Kidney epithelial cell (primary cell): Measurements from ENCODE around the gene DLL1. TPM values are rescaled to one million over a fixed set of nuclear protein-coding genes. Genes with fewer than 3 reads are reported as not detected.

Experiments
- DNase-seq: peaks from one replicate; pipeline ENCODE4 v3.0.0-alpha.2; 2010; ENCODE audit warnings: low read depth
- H3K27me3 ChIP-seq: 2 replicates; pipeline ENCODE4 v1.6.0; 2011; ENCODE audit warnings: low read length; ENCODE audit not compliant: control insufficient read depth, insufficient read depth
- H3K36me3 ChIP-seq: 2 replicates; pipeline ENCODE4 v1.5.1; 2011; ENCODE audit warnings: low read length; ENCODE audit not compliant: control insufficient read depth, insufficient read depth
- H3K4me3 ChIP-seq: 2 replicates; pipeline ENCODE4 v1.5.1; 2011; ENCODE audit warnings: low read depth, mild to moderate bottlenecking, control low read depth, low read length
- total RNA-seq: library from RNA; depleted of rRNA; stranded (reverse); fragments of >200 nt; gene quantifications from 2 replicates; pipeline ENCODE4 v1.2.3, GENCODE V29; 2015
- TF ChIP-seq, protein P1 (sequence below): IDR thresholded peaks from 2 replicates; pipeline ENCODE4 v1.5.1; 2011; ENCODE audit warnings: mild to moderate bottlenecking, moderate library complexity, low read length, control low read depth, inconsistent platforms; ENCODE audit not compliant: insufficient read depth, poor library complexity, severe bottlenecking

Gene DLL1
- total RNA-seq, 1 donor from 2014 or later = 3.8 TPM

- H3K36me3 ChIP-seq = no peaks in the 10 kb centered on the region
- peaks cover 30% of the 10 kb centered on the region for H3K27me3 ChIP-seq
- TF ChIP-seq, protein P1, sequence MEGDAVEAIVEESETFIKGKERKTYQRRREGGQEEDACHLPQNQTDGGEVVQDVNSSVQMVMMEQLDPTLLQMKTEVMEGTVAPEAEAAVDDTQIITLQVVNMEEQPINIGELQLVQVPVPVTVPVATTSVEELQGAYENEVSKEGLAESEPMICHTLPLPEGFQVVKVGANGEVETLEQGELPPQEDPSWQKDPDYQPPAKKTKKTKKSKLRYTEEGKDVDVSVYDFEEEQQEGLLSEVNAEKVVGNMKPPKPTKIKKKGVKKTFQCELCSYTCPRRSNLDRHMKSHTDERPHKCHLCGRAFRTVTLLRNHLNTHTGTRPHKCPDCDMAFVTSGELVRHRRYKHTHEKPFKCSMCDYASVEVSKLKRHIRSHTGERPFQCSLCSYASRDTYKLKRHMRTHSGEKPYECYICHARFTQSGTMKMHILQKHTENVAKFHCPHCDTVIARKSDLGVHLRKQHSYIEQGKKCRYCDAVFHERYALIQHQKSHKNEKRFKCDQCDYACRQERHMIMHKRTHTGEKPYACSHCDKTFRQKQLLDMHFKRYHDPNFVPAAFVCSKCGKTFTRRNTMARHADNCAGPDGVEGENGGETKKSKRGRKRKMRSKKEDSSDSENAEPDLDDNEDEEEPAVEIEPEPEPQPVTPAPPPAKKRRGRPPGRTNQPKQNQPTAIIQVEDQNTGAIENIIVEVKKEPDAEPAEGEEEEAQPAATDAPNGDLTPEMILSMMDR = no peak
- no peak overlapping the region for H3K4me3 ChIP-seq
- DNase-seq = no peak
These were observed 37.5 kb downstream of the DLL1 start for GRCh38 chr6:170253226-170253909.

GRCh38 chr6:170251776-170252571, 38.9 kb downstream of the DLL1 start:
- Histone ChIP-seq H3K36me3 (no peaks in the 10 kb centered on the region), H3K4me3 (no peak overlapping the region), H3K27me3 (peaks cover 44% of the 10 kb centered on the region)
- TF ChIP-seq, protein P1 = no peak
- no peak for DNase-seq

DNA sequence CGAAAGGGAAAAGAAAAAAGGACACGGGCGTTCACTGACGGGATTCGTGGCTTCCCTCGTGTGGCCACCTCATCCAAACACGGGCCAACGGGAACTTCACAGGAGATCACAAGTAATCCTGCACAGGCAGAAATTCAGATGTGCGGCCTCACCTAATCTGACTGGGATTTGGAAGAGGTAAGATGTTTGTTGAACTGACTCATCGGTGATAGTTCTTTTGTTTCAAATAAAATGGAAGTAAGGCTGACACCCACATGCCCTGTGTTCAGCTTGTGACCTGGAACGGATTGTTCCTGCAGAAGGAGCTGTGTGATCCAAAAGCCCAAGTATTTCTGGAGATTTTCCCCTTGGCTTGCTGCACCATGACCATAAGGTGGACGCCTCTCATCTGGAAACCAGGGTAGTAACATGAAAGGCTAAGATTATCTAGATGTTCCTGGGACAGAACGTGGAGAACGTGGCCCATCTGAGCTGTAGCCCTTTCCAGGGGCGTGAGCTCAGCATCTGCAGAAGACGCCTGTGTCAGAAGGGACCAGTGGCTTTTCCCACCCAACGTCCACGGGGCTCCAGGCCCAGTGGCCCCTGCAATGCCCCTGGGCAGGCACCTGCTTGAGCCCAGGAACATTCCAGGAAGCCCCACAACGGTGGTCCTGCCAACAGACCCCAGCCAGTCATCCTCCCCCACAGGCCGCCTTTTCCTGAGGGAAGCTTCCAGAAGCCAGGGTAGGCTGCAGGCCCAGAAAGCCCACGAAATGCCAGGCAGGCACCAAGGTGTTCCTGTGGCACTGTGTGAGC, 39.7 kb downstream of the DLL1 start:
- TF ChIP-seq, protein P1 = no peak
- peaks cover 44% of the 10 kb centered on the region for H3K27me3 ChIP-seq
- no peak for DNase-seq
- no peak overlapping the region for H3K4me3 ChIP-seq
- no peaks in the 10 kb centered on the region for H3K36me3 ChIP-seq

- no peak for DNase-seq
- Histone ChIP-seq H3K36me3 (no peaks in the 10 kb centered on the region), H3K4me3 (no peak overlapping the region), H3K27me3 (peaks cover 42% of the 10 kb centered on the region)
- TF ChIP-seq, protein P1 = no peak
These were observed 40.4 kb downstream of the DLL1 start for GRCh38 chr6:170250455-170250854.

DNA sequence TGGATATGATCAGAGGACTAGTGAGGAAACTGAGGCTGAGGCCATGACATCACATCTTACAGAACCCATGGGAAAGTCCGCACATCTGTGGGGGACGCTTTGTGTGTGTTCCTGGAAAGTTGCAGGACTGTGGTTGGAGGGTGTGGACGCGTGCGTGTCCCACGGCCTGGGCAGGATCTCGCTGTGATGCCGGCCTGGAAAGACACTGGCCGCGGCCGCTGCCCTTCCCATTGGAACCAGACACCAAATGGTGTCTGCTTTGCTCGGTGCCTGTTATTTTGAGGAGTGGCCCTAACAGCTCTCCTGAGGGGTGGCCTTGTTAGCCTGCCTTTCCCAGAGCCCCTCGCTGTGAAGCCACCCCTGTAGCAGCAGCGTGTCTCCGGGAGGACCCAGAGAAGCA, 41.1 kb downstream of the DLL1 start:
- Histone ChIP-seq H3K4me3 (no peak overlapping the region), H3K27me3 (peaks cover 46% of the 10 kb centered on the region), H3K36me3 (no peaks in the 10 kb centered on the region)
- TF ChIP-seq, protein P1 = no peak
- DNase-seq = no peak
